GM18870 (cell line): ENCODE measurements around the gene NEU3.

Experiments used
- ATAC-seq: cut with Tn5 transposase; IDR thresholded peaks from one replicate; pipeline ENCODE4 v1.9.1; 2021; ENCODE audit warnings: moderate library complexity; ENCODE audit not compliant: unreplicated experiment

NEU3 gene

DNA sequence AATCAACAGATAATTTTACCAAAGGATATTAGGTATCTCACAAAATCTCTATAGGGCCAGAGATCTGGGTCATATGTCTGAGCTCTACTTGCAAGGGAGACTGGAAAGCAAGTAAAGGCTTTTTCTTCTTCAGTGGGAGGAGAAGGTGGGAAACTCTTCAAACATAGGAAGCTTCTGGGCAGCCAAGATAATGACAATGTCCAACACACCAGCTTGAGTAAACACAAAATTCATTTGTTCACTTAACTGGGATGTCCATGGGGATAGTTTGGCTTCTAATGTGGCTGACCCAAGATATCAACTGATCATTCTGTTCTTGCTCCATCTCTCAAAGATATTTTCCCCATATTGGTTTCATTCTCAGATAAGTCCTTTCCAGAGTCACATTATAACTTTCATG, 70.6 kb downstream of the NEU3 start:
- no peak for ATAC-seq

DNA sequence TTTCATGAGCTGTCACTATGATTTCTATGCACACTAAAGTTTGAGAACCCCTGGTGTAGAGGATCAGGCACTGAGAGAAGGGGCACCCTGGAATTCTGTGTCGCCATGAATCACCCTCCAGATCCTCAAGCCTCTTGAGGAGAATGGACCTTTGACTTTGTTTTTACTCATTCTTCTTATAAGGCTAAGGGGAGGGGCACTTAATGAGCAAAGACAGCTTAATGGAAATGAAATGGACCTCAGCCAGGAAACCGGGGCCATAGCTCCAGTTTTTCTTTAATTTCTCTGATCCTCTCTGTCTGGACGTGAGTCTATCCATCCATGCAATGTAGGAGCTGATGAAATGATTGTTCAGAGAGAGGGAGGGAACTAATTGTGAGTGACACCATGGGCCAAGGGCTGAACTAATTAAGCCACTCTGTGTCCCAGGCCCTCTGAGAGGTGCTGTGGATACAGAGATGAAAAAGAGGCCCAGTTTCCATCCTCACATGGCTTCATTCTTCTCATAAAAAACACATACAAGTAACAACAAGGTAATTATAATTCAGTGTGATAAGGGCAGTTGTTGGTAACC, 75.1 kb downstream of the NEU3 start:
- ATAC-seq = no peak

DNA sequence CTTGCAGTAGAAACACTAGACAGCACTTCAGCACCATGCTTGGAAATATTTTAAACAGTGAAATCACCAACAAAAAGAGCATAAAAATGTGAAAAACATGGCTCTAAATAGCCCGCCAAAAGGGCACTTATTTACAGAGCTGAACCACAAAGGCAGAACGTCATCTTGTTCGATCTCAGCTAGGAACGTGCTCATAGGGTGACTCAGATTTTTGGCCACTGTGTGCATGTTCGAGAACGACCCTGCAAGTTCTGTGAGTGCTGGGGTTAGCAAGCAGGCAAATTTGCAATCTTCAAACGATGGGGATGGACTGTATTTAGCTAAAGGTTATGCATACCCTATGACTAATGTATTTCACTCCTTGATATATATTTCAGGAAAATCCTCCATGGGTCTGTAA, 77.3 kb downstream of the NEU3 start:
- no peak for ATAC-seq
